A549 (cell line): ENCODE data around the gene PKP2. TPM values are rescaled to one million over a fixed set of nuclear protein-coding genes. Genes with fewer than 3 reads are reported as not detected.
"Not testable (repeated sequence)": the region's sequence is repeated elsewhere in the genome, so short reads cannot be mapped to it uniquely, and the experiment has no call there.

Experiments
- ATAC-seq, 2 experiments: fragments of 200-7000 bp in 1 of 2; fragments of >200 bp in 1 of 2; cut with Nextera tagmentation in 1 of 2; cut with Tn5 transposase in 1 of 2; 3 replicates each; pipeline versions ENCODE4 v1.8.0 to v1.9.1; 2018 to 2020; ENCODE audit warnings: mild to moderate bottlenecking in 1 of 2, moderate library complexity in 1 of 2
- CTCF ChIA-PET: fragments of 300-600 bp; sonication (Branson Sonifier 250); formaldehyde crosslinking; extraction: SDS; loops from one replicate; lab custom pipeline; 2021; ENCODE audit warnings: antibody characterized with exemption, inconsistent platforms; lab: Yijun Ruan, JAX
- POLR2A ChIA-PET: fragments of 350-600 bp; formaldehyde crosslinking; extraction: SDS; loops from one replicate; lab custom pipeline; 2021; ENCODE audit warnings: antibody characterized with exemption, inconsistent platforms; lab: Yijun Ruan, JAX
- DNase-seq, 2 experiments: peaks; one replicate each; pipeline versions ENCODE4 v3.0.0 to v3.0.0-alpha.2; 2011 to 2016; ENCODE audit warnings: low read depth in 1 of 2, low spot score in 1 of 2
- FAIRE-seq: peaks from 2 replicates; lab custom pipeline; 2011; peaks lifted over from hg19 to GRCh38; lab: Jason Lieb, UNC
- H3K27ac ChIP-seq, 2 experiments: fragments of >200 bp; sonication (Bioruptor Twin); formaldehyde crosslinking; 3 replicates each; pipeline ENCODE4 v1.5.1; 2016 to 2017
- H3K4me1 ChIP-seq: fragments of >200 bp; sonication (Bioruptor Twin); formaldehyde crosslinking; 3 replicates; pipeline ENCODE4 v1.6.1; 2016
- H3K4me2 ChIP-seq: fragments of >200 bp; sonication (Bioruptor Twin); formaldehyde crosslinking; 3 replicates; pipeline ENCODE4 v1.6.1; 2016
- H3K4me3 ChIP-seq: fragments of >200 bp; sonication (Bioruptor Twin); formaldehyde crosslinking; 3 replicates; pipeline ENCODE4 v1.5.1; 2016
- H3K9me3 ChIP-seq: fragments of >200 bp; sonication (Bioruptor Twin); formaldehyde crosslinking; 3 replicates; pipeline ENCODE4 v1.6.1; 2016
- CBX8 ChIP-seq: fragments of 200-600 bp; sonication (generic); IDR thresholded peaks from 2 replicates; pipeline ENCODE4 v1.6.1; 2016
- CEBPB ChIP-seq, 2 experiments: fragments of >200 bp in 1 of 2; sonication (Bioruptor Twin) in 1 of 2; formaldehyde crosslinking in 1 of 2; IDR thresholded peaks; 2 replicates each; pipeline ENCODE4 v1.6.1; 2012 to 2016
- CHD2 ChIP-seq: fragments of 150-350 bp; IDR thresholded peaks from 2 replicates; pipeline ENCODE4 v1.6.1; 2014; ENCODE audit warnings: low read length; ENCODE audit not compliant: partially characterized antibody
- FOSB ChIP-seq: fragments of 250-450 bp; sonication (Bioruptor Pico); IDR thresholded peaks from 2 replicates; pipeline ENCODE4 v1.5.0; 2020; ENCODE audit warnings: mild to moderate bottlenecking, moderate library complexity
- FOSL2 ChIP-seq, 2 experiments: fragments of 450-650 bp in 1 of 2; fragments of >200 bp in 1 of 2; sonication (Bioruptor Twin) in 1 of 2; formaldehyde crosslinking; IDR thresholded peaks; 2 replicates each; pipeline versions ENCODE4 v1.5.0 to v1.6.1; 2016 to 2020; ENCODE audit warnings: mild to moderate bottlenecking in 1 of 2, moderate library complexity in 1 of 2
- HEYL ChIP-seq: fragments of 250-450 bp; sonication (Bioruptor Pico); IDR thresholded peaks from 2 replicates; pipeline ENCODE4 v1.8.0; 2021; ENCODE audit warnings: mild to moderate bottlenecking, moderate library complexity
- MAFK ChIP-seq: fragments of 450-650 bp; IDR thresholded peaks from 2 replicates; pipeline ENCODE4 v1.6.1; 2014; ENCODE audit not compliant: partially characterized antibody
- MYC ChIP-seq: IDR thresholded peaks from 2 replicates; pipeline ENCODE4 v1.6.1; 2012; ENCODE audit warnings: mild to moderate bottlenecking, inconsistent platforms, low read length, improper control_type of control experiment, borderline replicate concordance
- NPAS2 ChIP-seq: fragments of 250-450 bp; sonication (Bioruptor Pico); IDR thresholded peaks from 2 replicates; pipeline ENCODE4 v1.8.0; 2022; ENCODE audit warnings: mild to moderate bottlenecking, moderate library complexity, borderline replicate concordance
- POLR2A ChIP-seq: IDR thresholded peaks from 2 replicates; pipeline ENCODE4 v1.6.1; 2012; ENCODE audit warnings: mild to moderate bottlenecking, low read length
- RARB ChIP-seq: fragments of 250-450 bp; sonication (Bioruptor Pico); IDR thresholded peaks from 2 replicates; pipeline ENCODE4 v1.8.0; 2021; ENCODE audit warnings: mild to moderate bottlenecking, moderate library complexity
- RFX5 ChIP-seq: fragments of 450-650 bp; IDR thresholded peaks from 2 replicates; pipeline ENCODE4 v1.7.1; 2014; ENCODE audit warnings: antibody characterized with exemption, mild to moderate bottlenecking, moderate library complexity
- RNF2 ChIP-seq: fragments of 200-600 bp; sonication (generic); IDR thresholded peaks from 2 replicates; pipeline ENCODE4 v1.6.1; 2016; ENCODE audit warnings: low read depth, mild to moderate bottlenecking, antibody characterized with exemption, moderate library complexity, borderline replicate concordance
- TFCP2L1 ChIP-seq: fragments of 250-450 bp; sonication (Bioruptor Pico); IDR thresholded peaks from 2 replicates; pipeline ENCODE4 v1.5.0; 2021; ENCODE audit warnings: mild to moderate bottlenecking
- ZC3H11A ChIP-seq: fragments of 450-650 bp; IDR thresholded peaks from 2 replicates; pipeline ENCODE4 v1.6.1; 2014; ENCODE audit warnings: antibody characterized with exemption, mild to moderate bottlenecking
- ZNF302 ChIP-seq: fragments of 250-450 bp; sonication (Bioruptor Pico); IDR thresholded peaks from 2 replicates; pipeline ENCODE4 v1.9.0; 2021; ENCODE audit warnings: inconsistent platforms, mild to moderate bottlenecking, moderate library complexity
- ZSCAN20 ChIP-seq: fragments of 250-450 bp; sonication (Bioruptor Pico); IDR thresholded peaks from 2 replicates; pipeline ENCODE4 v1.8.0; 2022; ENCODE audit warnings: mild to moderate bottlenecking, moderate library complexity
- WGBS: methylation state at CpG from one replicate; pipeline ENCODE4 v1.1.6; 2017; ENCODE audit errors: missing lambda C conversion rate; 5-methylcytosine and 5-hydroxymethylcytosine counted together
- polyA plus RNA-seq, 4 experiments: library from polyadenylated mRNA; depleted of rRNA in 3 of 4; stranded (reverse); fragments of >200 nt; fragmentation: RNase III in 1 of 4; extraction: RNeasy Plus Mini Kit Qiagen cat#74134 plus additional on column Dnase treatment in 1 of 4; gene quantifications; 2 replicates in 3 of 4; 3 replicates in 1 of 4; pipeline ENCODE4 v1.2.3, GENCODE V29; 2011 to 2017
- TF ChIP-seq, protein P1 (sequence below): IDR thresholded peaks from 2 replicates; pipeline ENCODE4 v1.6.1; 2012
- TF ChIP-seq, protein P2 (sequence below): fragments of 450-650 bp; IDR thresholded peaks from 2 replicates; pipeline ENCODE4 v1.6.1; 2014; ENCODE audit warnings: antibody characterized with exemption
- TF ChIP-seq, protein P3 (sequence below): fragments of 250-450 bp; sonication (Bioruptor Pico); IDR thresholded peaks from 2 replicates; pipeline ENCODE4 v1.5.0; 2020; ENCODE audit warnings: low read depth, mild to moderate bottlenecking, moderate library complexity
- TF ChIP-seq, protein P4 (sequence below): fragments of >200 bp; sonication (Bioruptor Twin); formaldehyde crosslinking; IDR thresholded peaks from 3 replicates; pipeline ENCODE4 v1.5.1; 2016

PKP2 gene
- polyA plus RNA-seq, 2 of the 4 experiments (the other 2 are of a cell fraction): 2.3 to 7.1 TPM

DNA sequence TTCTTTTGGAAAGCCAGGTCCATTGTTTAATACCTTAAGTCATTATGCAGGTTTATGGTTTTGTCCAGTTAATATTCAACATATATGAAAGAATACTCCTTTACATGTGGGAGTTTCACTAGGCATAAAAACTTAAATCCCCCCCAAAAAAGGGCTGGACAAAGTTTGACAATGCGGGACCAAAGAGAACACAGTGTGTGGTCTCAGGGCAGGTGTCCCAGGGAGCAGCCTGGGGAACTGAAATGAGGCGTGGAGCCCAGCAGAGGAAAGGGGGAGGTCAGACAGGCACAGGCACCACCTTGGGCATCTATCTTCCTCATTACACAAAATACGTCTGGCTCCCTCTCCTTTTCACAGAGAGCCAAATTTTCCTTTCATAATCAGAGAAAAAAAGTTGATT, 22.5 kb downstream of the PKP2 start:
- no peak overlapping the region for H3K4me2 ChIP-seq
- H3K27ac ChIP-seq: no peak overlapping the region
- no peak for FAIRE-seq
- TF ChIP-seq CEBPB (IDR thresholded peaks at IDR 0.05) (no peak), RARB (CRISPR knock-in tag) (no peak), RFX5 (no peak), CHD2 (no peak), NPAS2 (CRISPR knock-in tag) (no peak), ZSCAN20 (no peak), HEYL (no peak), TFCP2L1 (CRISPR knock-in tag) (no peak), FOSL2 (IDR thresholded peaks at IDR 0.05) (no peak), FOSL2 (CRISPR knock-in tag; IDR thresholded peaks at IDR 0.05) (no peak), RNF2 (no peak)
- TF ChIP-seq, protein P1, sequence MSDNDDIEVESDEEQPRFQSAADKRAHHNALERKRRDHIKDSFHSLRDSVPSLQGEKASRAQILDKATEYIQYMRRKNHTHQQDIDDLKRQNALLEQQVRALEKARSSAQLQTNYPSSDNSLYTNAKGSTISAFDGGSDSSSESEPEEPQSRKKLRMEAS: no peak
- TF ChIP-seq, protein P2, sequence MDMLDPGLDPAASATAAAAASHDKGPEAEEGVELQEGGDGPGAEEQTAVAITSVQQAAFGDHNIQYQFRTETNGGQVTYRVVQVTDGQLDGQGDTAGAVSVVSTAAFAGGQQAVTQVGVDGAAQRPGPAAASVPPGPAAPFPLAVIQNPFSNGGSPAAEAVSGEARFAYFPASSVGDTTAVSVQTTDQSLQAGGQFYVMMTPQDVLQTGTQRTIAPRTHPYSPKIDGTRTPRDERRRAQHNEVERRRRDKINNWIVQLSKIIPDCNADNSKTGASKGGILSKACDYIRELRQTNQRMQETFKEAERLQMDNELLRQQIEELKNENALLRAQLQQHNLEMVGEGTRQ: no peak
- CTCF ChIA-PET: no interaction called here
- DNase-seq: no peak
- no peak for ATAC-seq
- no peaks in the 10 kb centered on the region for H3K9me3 ChIP-seq
- no peak overlapping the region for H3K4me3 ChIP-seq
- 85% methylated on average over 3 of the region's 3 CpGs for WGBS
- no peaks in the 10 kb centered on the region for H3K4me1 ChIP-seq
- POLR2A ChIA-PET: no interaction called here

DNA sequence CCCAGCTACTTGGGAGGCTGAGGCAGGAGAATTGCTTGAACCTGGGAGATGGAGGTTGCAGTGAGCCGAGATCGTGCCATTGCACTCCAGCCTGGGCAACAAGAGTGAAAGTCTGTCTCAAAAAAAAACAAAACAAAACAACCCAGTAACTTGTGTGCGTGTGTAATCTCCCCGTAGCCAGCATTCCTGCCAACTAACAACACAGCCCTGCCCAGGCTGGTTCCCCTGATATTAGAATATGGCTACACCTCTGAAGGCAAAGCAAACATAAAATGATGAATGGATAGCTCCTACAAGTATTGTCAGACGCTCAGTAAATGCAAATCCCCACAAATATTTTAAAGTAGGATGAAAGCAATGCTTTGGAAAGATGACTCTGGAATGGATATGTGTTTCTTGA, 24.2 kb downstream of the PKP2 start:
- WGBS: 73% methylated on average over 5 of the region's 5 CpGs
- FAIRE-seq, H3K27ac ChIP-seq, ATAC-seq, H3K4me1 ChIP-seq, CTCF ChIA-PET, H3K9me3 ChIP-seq, POLR2A ChIA-PET, H3K4me2 ChIP-seq, DNase-seq, H3K4me3 ChIP-seq: not testable (repeated sequence)

DNA sequence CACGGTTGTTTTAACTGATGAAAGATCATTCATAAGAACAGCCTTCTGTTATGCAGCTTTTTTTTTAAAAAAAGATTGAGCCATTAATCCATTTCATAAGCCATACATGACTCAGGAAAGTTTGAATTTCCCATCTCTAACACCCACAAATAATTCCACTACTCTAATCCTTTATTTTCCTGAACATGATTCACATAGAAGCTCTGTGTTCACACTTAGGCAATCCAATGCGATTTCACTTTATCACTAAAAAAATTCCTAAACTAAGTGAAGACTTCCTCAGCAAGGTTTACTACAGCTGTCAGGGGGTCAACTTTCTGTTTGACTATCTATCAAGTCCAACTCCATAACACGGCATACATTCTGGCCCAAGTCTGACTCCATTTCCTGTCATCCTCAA, 25.9 kb downstream of the PKP2 start:
- ChIA-PET CTCF (no interaction called here), POLR2A (no interaction called here)
- FAIRE-seq (no peak), ATAC-seq (no peak), DNase-seq (no peak)
- no peaks in the 10 kb centered on the region for H3K9me3 ChIP-seq
- H3K4me2 ChIP-seq: no peak overlapping the region
- no peak overlapping the region for H3K4me3 ChIP-seq
- TF ChIP-seq, protein P2: no peak
- TF ChIP-seq FOSB (CRISPR knock-in tag) (no peak), MYC (no peak), ZC3H11A (no peak), POLR2A (no peak), MAFK (no peak), RFX5 (no peak), FOSL2 (IDR thresholded peaks at IDR 0.05) (no peak), FOSL2 (CRISPR knock-in tag; IDR thresholded peaks at IDR 0.05) (no peak), ZNF302 (CRISPR knock-in tag) (no peak), CEBPB (IDR thresholded peaks at IDR 0.05) (no peak), TFCP2L1 (CRISPR knock-in tag) (no peak), CBX8 (no peak)
- TF ChIP-seq, protein P3, sequence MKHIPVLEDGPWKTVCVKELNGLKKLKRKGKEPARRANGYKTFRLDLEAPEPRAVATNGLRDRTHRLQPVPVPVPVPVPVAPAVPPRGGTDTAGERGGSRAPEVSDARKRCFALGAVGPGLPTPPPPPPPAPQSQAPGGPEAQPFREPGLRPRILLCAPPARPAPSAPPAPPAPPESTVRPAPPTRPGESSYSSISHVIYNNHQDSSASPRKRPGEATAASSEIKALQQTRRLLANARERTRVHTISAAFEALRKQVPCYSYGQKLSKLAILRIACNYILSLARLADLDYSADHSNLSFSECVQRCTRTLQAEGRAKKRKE (CRISPR knock-in tag): no peak
- TF ChIP-seq, protein P4, sequence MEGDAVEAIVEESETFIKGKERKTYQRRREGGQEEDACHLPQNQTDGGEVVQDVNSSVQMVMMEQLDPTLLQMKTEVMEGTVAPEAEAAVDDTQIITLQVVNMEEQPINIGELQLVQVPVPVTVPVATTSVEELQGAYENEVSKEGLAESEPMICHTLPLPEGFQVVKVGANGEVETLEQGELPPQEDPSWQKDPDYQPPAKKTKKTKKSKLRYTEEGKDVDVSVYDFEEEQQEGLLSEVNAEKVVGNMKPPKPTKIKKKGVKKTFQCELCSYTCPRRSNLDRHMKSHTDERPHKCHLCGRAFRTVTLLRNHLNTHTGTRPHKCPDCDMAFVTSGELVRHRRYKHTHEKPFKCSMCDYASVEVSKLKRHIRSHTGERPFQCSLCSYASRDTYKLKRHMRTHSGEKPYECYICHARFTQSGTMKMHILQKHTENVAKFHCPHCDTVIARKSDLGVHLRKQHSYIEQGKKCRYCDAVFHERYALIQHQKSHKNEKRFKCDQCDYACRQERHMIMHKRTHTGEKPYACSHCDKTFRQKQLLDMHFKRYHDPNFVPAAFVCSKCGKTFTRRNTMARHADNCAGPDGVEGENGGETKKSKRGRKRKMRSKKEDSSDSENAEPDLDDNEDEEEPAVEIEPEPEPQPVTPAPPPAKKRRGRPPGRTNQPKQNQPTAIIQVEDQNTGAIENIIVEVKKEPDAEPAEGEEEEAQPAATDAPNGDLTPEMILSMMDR: no peak
- H3K4me1 ChIP-seq: no peaks in the 10 kb centered on the region
- 77% methylated on average over 3 of the region's 3 CpGs for WGBS
- H3K27ac ChIP-seq: no peak overlapping the region
